Esophagus squamous epithelium (tissue), 4 donors: ENCODE results near the gene BAIAP3.

ENCODE experiments used
- POLR2A ChIP-seq, 4 donors: fragments of 450-650 bp; IDR thresholded peaks; one replicate each; pipeline ENCODE4 v1.6.1; 2017; ENCODE audit warnings: antibody characterized with exemption in 4 of 4, mild to moderate bottlenecking in 4 of 4, moderate library complexity in 3 of 4
- TF ChIP-seq, protein P1 (sequence below), 6 experiments: fragments of 450-650 bp in 4 of 6; fragments of 200-600 bp in 2 of 6; sonication (generic) in 2 of 6; IDR thresholded peaks; one replicate each; pipeline ENCODE4 v1.5.1; 2016 to 2019; ENCODE audit warnings: antibody characterized with exemption in 6 of 6, mild to moderate bottlenecking in 4 of 6, moderate library complexity in 4 of 6

DNA sequence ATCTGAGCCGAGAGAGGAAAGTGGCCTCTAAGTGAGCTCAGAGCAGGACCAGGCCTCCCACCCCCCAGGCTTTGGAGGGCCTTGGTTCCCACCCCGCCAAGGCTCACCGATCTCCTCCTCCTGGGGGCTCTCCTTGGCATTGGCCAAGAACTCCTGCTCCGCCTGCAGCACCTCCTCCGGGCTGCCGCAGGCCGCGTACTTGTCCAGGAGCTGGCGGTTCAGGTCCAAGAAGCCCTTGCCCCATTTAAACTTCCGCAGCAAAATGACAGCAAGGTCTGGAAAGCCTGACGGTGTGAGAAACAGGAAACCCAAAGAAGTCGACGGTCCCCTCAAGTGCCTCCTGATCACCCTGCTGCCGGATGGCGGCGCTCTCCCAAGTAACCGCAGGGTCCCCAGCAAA, 16.5 kb downstream of the BAIAP3 start:
- TF ChIP-seq, protein P1, sequence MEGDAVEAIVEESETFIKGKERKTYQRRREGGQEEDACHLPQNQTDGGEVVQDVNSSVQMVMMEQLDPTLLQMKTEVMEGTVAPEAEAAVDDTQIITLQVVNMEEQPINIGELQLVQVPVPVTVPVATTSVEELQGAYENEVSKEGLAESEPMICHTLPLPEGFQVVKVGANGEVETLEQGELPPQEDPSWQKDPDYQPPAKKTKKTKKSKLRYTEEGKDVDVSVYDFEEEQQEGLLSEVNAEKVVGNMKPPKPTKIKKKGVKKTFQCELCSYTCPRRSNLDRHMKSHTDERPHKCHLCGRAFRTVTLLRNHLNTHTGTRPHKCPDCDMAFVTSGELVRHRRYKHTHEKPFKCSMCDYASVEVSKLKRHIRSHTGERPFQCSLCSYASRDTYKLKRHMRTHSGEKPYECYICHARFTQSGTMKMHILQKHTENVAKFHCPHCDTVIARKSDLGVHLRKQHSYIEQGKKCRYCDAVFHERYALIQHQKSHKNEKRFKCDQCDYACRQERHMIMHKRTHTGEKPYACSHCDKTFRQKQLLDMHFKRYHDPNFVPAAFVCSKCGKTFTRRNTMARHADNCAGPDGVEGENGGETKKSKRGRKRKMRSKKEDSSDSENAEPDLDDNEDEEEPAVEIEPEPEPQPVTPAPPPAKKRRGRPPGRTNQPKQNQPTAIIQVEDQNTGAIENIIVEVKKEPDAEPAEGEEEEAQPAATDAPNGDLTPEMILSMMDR (IDR thresholded peaks at IDR 0.05) = no peak
- no peak for TF ChIP-seq POLR2A (IDR thresholded peaks at IDR 0.05)
